HG03457 (cell line): ENCODE data around the gene RSPRY1.
"Not testable (repeated sequence)": the region's sequence is repeated elsewhere in the genome, so short reads cannot be mapped to it uniquely, and the experiment has no call there.

Source experiments
- ATAC-seq: cut with Tn5 transposase; IDR thresholded peaks from one replicate; pipeline ENCODE4 v1.9.1; 2021; ENCODE audit warnings: moderate number of reproducible peaks; ENCODE audit not compliant: unreplicated experiment

RSPRY1 gene

GRCh38 chr16:57252148-57252721 is 66.1 kb downstream of the RSPRY1 start:
- ATAC-seq = no peak

GRCh38 chr16:57253466-57253865 is 67.3 kb downstream of the RSPRY1 start:
- no peak for ATAC-seq

GRCh38 chr16:57255686-57256415 is 69.7 kb downstream of the RSPRY1 start:
- ATAC-seq = no peak

- ATAC-seq = no peak
Observed at GRCh38 chr16:57256601-57257395, 70.7 kb downstream of the RSPRY1 start.

- ATAC-seq = no peak
Observed at GRCh38 chr16:57257455-57258070, 71.4 kb downstream of the RSPRY1 start.

GRCh38 chr16:57258226-57258909 is 72.2 kb downstream of the RSPRY1 start:
- no peak for ATAC-seq

GRCh38 chr16:57258910-57259475 is 72.9 kb downstream of the RSPRY1 start:
- no peak for ATAC-seq

- no peak for ATAC-seq
Observed at GRCh38 chr16:57260294-57260929, 74.3 kb downstream of the RSPRY1 start.

- ATAC-seq = no peak
Observed at GRCh38 chr16:57261806-57262205, 75.7 kb downstream of the RSPRY1 start.

- ATAC-seq = no peak
Observed at GRCh38 chr16:57262841-57263540, 76.9 kb downstream of the RSPRY1 start.

GRCh38 chr16:57263541-57264351 is 77.6 kb downstream of the RSPRY1 start:
- ATAC-seq = no peak

- ATAC-seq = no peak
Observed at GRCh38 chr16:57264381-57264780, 78.3 kb downstream of the RSPRY1 start.

GRCh38 chr16:57264950-57265371 is 78.8 kb downstream of the RSPRY1 start:
- no peak for ATAC-seq

GRCh38 chr16:57265850-57266530 is 79.9 kb downstream of the RSPRY1 start:
- no peak for ATAC-seq

GRCh38 chr16:57266531-57267260 is 80.6 kb downstream of the RSPRY1 start:
- ATAC-seq = no peak

- ATAC-seq = not testable (repeated sequence)
Observed at GRCh38 chr16:57267343-57267742, 81.2 kb downstream of the RSPRY1 start.
